HG03521 (cell line): ENCODE results near the gene MUC2.

ENCODE experiments used
- ATAC-seq: cut with Tn5 transposase; IDR thresholded peaks from one replicate; pipeline ENCODE4 v1.9.1; 2021; ENCODE audit warnings: mild to moderate bottlenecking, moderate library complexity; ENCODE audit not compliant: unreplicated experiment

The MUC2 gene

GRCh38 chr11:1070594-1071462, 3.8 kb upstream of the MUC2 start:
- no peak for ATAC-seq

DNA sequence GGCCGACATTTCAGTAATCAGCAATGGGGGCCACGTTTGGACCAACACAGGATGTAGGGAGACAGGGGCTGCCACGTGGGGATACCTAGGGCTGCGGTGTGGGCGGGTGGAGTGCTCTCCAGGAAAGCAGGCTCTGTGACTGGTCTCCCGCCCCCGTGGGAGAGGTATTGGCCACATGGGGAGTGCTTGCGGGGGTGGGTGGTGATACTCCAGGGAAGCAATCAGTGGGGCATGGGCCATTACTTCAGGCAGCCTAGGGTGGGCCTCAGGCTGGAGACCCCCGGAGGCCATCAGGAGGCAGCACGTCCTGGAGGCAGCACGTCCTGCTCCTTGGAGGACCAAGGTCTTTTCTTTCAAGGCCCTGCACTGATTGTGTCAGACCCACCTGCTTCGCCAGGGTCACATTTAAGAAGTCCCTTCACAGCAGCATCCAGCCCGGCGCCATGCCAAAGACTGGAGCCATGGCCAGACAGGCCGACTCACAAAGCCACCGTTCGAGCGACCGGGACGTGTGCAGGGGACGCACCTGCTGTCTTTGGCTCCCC, 3.0 kb upstream of the MUC2 start:
- no peak for ATAC-seq

GRCh38 chr11:1072116-1072820, 2.4 kb upstream of the MUC2 start:
- no peak for ATAC-seq

DNA sequence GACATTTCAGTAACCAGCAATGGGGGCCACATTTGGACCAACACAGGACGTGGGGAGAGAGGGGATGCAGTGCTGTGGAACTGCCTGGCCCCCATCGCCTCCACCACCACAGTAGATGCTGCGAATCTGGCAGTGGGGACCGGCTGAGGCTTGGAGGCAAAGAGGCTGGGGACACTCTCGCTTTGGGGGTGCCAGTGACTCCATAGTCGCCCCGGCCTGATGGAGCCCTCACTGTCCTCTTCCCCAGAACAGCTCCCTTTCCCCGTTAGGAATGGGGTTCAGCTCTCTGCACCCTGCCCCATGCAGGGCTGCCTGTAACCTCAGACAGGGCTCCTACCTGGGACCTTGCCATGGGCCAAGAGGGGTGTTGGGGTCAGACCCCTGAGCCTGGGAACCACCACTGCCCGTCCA, 1.8 kb upstream of the MUC2 start:
- no peak for ATAC-seq

DNA sequence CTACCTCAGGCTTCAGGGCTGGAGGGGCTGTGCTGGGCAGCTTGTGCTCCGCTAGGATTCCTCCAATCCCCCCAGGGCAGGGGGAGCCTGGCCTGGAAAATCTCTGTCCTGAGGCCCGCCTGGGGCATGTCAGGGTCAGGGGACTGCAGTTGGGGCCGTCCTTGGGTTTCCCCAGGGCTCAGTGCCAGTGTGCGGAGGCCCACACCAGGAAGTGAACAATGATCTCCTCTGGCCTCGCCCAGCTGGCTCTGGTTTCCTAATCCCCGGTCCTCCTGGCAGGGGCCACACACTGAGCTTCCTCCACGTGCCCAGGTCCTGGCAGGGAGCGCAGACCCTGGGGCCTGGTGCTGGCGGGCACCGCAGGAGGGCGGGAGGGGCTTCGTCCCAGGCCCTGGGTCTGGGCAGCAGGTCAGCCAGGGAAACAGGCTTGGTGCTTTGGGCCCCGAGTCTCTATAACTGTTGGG, 1.4 kb upstream of the MUC2 start:
- no peak for ATAC-seq

GRCh38 chr11:1073851-1074243, 827 bp upstream of the MUC2 start:
- no peak for ATAC-seq

DNA sequence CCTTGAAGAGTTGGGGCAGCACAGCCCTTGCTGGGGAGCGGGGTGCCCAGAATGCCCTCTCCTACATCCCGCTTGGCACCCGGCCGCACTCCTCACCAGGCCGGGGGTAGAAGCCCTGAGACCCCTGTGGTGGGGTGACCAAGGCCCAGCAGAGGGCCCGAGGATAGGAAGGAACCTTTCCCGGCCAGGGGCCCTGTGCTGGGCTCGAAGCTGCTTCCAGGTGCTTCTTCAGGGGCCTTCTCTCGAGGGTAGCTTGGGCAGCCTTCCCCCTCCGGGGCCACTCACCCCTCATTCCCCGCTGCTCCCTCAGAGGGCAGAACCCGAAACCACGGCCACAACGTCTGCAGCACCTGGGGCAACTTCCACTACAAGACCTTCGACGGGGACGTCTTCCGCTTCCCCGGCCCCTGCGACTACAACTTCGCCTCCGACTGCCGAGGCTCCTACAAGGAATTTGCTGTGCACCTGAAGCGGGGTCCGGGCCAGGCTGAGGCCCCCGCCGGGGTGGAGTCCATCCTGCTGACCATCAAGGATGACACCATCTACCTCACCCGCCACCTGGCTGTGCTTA, 752 bp downstream of the MUC2 start:
- no peak for ATAC-seq

- ATAC-seq = no peak
Observed at GRCh38 chr11:1076061-1076665, 1.5 kb downstream of the MUC2 start.

DNA sequence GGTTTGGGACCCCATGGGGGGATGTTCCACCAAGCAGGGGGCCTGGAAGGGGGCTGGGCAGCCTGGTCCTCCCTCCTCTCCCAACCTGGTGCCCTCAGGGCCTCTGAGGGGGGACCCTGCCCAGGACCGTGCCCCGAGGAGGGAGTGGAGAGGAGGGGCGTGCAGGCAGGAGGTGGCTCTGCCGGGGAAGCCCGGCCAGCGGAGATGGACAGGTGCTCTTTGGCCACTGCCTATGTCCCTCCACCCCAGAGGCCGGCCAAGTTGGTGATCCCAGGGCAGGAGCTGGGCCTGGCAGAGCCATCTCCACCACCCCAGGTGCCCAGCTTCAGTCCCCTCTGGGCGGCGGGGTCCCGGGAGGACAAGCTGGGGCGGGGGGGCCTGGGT, 2.4 kb downstream of the MUC2 start:
- ATAC-seq = no peak

DNA sequence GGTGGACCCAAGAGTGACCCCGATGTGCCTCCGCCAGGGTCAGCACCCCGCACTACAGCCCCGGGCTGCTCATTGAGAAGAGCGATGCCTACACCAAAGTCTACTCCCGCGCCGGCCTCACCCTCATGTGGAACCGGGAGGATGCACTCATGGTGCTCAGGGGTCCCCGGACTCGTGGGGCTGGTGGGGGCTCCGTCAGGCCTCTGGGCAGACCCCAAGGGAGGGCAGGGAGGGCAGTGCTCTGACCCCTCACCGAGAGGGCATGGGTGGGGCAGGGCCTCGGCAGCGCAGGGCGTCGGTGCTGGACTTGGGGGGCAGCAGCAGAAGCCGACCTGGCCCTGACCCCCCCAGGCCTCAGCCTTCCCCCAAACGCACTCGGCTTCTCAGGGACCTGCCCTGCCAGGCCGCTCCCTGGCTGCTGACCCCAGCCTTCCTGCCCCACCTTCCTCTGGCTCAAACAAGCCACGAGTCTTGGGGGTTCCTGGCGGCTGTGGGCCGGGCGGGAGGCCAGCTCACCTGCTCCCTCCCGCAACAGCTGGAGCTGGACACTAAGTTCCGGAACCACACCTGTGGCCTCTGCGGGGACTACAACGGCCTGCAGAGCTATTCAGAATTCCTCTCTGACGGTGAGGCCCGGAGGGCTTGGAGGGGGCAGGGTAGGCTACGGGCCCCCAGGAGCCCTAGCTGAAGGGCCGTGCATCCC, 2.9 kb downstream of the MUC2 start:
- no peak for ATAC-seq

DNA sequence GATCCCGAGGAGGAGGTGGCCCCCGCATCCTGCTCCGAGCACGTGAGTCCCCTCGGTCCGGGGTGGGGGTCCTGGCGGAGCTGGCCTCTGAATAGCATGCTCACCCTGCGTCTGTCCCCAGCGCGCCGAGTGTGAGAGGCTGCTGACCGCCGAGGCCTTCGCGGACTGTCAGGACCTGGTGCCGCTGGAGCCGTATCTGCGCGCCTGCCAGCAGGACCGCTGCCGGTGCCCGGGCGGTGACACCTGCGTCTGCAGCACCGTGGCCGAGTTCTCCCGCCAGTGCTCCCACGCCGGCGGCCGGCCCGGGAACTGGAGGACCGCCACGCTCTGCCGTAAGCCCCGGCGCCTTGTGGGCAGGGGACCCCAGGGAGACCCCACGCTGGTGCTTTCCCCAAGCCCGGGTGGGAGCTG, 3.5 kb downstream of the MUC2 start:
- ATAC-seq = no peak

- ATAC-seq = no peak
Observed at GRCh38 chr11:1081601-1082311, 7.1 kb downstream of the MUC2 start.

DNA sequence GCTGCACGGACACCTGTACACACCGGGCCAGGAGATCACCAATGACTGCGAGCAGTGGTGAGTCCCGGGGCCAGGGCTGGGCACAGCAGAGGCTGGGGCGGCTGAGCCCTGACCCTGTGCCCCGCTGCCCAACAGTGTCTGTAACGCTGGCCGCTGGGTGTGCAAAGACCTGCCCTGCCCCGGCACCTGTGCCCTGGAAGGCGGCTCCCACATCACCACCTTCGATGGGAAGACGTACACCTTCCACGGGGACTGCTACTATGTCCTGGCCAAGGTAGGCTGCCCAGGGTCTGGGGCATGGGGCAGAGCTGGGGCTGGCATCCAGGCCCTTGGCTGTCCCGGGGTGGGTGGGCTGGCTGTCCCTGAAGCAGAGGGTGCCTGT, 7.7 kb downstream of the MUC2 start:
- no peak for ATAC-seq

DNA sequence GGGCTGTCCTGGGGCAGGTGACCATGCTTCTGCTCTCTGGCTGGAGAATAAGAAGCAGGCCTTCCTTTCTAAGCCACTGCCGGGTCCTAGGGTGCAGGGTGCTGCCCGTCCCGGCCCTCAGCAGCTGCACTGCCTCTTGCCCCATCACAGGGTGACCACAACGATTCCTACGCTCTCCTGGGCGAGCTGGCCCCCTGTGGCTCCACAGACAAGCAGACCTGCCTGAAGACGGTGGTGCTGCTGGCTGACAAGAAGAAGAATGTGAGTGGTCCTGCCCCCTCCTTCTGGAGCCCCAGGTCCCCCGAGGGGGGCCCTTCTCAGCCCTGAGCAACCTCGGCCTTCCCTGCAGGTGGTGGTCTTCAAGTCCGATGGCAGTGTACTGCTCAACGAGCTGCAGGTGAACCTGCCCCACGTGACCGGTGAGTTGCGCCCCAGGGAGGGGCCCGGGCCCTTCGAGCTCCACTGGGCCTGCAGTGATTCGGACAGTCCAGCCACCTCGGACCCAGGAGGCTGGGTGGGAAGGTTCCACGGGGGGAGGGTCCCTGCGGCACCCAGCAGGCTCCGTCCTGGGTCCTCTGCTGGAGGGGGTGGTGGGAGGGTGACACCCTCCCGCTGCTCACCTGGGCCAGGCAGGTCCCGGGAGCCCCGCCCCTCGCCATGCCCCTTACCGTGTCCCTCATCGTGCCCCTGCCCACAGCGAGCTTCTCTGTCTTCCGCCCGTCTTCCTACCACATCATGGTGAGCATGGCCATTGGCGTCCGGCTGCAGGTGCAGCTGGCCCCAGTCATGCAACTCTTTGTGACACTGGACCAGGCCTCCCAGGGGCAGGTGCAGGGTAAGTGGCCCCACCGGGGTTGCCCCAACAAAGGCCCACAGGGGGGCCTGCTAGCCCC, 8.3 kb downstream of the MUC2 start:
- no peak for ATAC-seq

GRCh38 chr11:1083621-1084551, 9.2 kb downstream of the MUC2 start:
- no peak for ATAC-seq

GRCh38 chr11:1084561-1085439, 10.1 kb downstream of the MUC2 start:
- ATAC-seq = no peak
